ENCODE results near the gene TJP1.

The TJP1 gene

GRCh38 chr15:29862271-29862670 is 40.0 kb upstream of the TJP1 start:
- H3K27ac ChIP-seq, result no peak overlapping the region
- no peak for TF ChIP-seq CTCF (IDR thresholded peaks at IDR 0.05)
- TF ChIP-seq ZFX (IDR thresholded peaks at IDR 0.05; ENCODE audit: borderline replicate concordance), result no peak

- TF ChIP-seq ZFX (IDR thresholded peaks at IDR 0.05; ENCODE audit: borderline replicate concordance), result no peak
- TF ChIP-seq CTCF (IDR thresholded peaks at IDR 0.05), result no peak
- H3K27ac ChIP-seq, result no peak overlapping the region
Observed at GRCh38 chr15:29860872-29861271, 38.6 kb upstream of the TJP1 start.

GRCh38 chr15:29859973-29860715 is 37.9 kb upstream of the TJP1 start:
- TF ChIP-seq CTCF (IDR thresholded peaks at IDR 0.05) (no peak), ZFX (IDR thresholded peaks at IDR 0.05; ENCODE audit: borderline replicate concordance) (no peak)
- H3K27ac ChIP-seq, result no peak overlapping the region

- H3K27ac ChIP-seq, result no peak overlapping the region
- TF ChIP-seq ZFX (IDR thresholded peaks at IDR 0.05; ENCODE audit: borderline replicate concordance), result no peak
- no peak for TF ChIP-seq CTCF (IDR thresholded peaks at IDR 0.05)
Observed at GRCh38 chr15:29859293-29859692, 37.0 kb upstream of the TJP1 start.

GRCh38 chr15:29857221-29857789 is 35.0 kb upstream of the TJP1 start:
- H3K27ac ChIP-seq, result no peak overlapping the region
- TF ChIP-seq ZFX (IDR thresholded peaks at IDR 0.05; ENCODE audit: borderline replicate concordance) (no peak), CTCF (IDR thresholded peaks at IDR 0.05) (no peak)

- no peak overlapping the region for H3K27ac ChIP-seq
- TF ChIP-seq CTCF (IDR thresholded peaks at IDR 0.05), result no peak
- no peak for TF ChIP-seq ZFX (IDR thresholded peaks at IDR 0.05; ENCODE audit: borderline replicate concordance)
Observed at GRCh38 chr15:29854413-29854812, 32.1 kb upstream of the TJP1 start.

GRCh38 chr15:29853211-29853987 is 31.1 kb upstream of the TJP1 start:
- H3K27ac ChIP-seq, result no peak overlapping the region
- TF ChIP-seq ZFX (IDR thresholded peaks at IDR 0.05; ENCODE audit: borderline replicate concordance) (no peak), CTCF (IDR thresholded peaks at IDR 0.05) (no peak)

Measured in 22Rv1 (cell line).